ENCODE results near the gene INKA2.

DNA sequence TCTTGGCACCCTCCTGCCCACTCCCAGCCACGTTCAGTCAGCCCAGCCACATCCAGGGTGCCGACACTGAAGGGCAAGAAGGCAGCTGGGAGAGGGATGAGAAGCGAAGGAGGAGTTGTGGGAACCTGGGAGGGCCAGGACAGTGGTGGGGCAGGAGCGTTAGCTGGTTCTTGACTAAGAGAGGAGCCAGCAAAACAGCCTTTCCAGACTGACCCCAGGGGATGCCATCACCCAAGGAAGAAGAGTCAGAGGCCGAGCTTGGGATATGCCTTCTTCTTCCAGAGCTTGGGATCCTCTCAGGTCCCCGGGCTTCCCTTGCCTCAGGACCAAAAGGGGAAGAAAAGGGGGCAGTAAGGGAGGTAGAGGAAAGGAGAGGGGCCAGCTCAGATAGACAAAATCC is 7.2 kb downstream of the INKA2 start:
- TF ChIP-seq, protein P1, sequence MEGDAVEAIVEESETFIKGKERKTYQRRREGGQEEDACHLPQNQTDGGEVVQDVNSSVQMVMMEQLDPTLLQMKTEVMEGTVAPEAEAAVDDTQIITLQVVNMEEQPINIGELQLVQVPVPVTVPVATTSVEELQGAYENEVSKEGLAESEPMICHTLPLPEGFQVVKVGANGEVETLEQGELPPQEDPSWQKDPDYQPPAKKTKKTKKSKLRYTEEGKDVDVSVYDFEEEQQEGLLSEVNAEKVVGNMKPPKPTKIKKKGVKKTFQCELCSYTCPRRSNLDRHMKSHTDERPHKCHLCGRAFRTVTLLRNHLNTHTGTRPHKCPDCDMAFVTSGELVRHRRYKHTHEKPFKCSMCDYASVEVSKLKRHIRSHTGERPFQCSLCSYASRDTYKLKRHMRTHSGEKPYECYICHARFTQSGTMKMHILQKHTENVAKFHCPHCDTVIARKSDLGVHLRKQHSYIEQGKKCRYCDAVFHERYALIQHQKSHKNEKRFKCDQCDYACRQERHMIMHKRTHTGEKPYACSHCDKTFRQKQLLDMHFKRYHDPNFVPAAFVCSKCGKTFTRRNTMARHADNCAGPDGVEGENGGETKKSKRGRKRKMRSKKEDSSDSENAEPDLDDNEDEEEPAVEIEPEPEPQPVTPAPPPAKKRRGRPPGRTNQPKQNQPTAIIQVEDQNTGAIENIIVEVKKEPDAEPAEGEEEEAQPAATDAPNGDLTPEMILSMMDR (conservative IDR thresholded peaks at IDR 0.05): no peak
- no peak for TF ChIP-seq ZFX (IDR thresholded peaks at IDR 0.05)
